H9 (cell line): ENCODE results near the gene TTYH2. TPM values are rescaled to one million over a fixed set of nuclear protein-coding genes. Genes with fewer than 3 reads are reported as not detected.

Source experiments
- DNase-seq: peaks from one replicate; pipeline ENCODE4 v3.0.0-alpha.2; 2017
- H2AFZ ChIP-seq: one replicate; pipeline ENCODE4 v1.6.1; 2013; ENCODE audit warnings: mild to moderate bottlenecking, low read length, control low read depth, moderate library complexity
- H2AK5ac ChIP-seq: 2 replicates; pipeline ENCODE4 v1.6.1; 2013; ENCODE audit warnings: low read length, control low read depth, mixed read lengths; ENCODE audit not compliant: insufficient read length
- H2BK120ac ChIP-seq: one replicate; pipeline ENCODE4 v1.6.1; 2013; ENCODE audit warnings: low read depth, mild to moderate bottlenecking, low read length, control low read depth, inconsistent platforms; ENCODE audit not compliant: poor library complexity, severe bottlenecking
- H2BK12ac ChIP-seq: 2 replicates; pipeline ENCODE4 v1.6.1; 2013; ENCODE audit warnings: low read length, control low read depth, mixed read lengths, low read depth; ENCODE audit not compliant: insufficient read length
- H2BK15ac ChIP-seq: 2 replicates; pipeline ENCODE4 v1.6.1; 2013; ENCODE audit warnings: low read depth, low read length, control low read depth
- H2BK20ac ChIP-seq: one replicate; pipeline ENCODE4 v1.6.1; 2013; ENCODE audit warnings: low read depth, mild to moderate bottlenecking, low read length, control low read depth, inconsistent platforms; ENCODE audit not compliant: poor library complexity, severe bottlenecking
- H2BK5ac ChIP-seq: 2 replicates; pipeline ENCODE4 v1.6.1; 2013; ENCODE audit warnings: low read length, control low read depth, mixed read lengths; ENCODE audit not compliant: insufficient read length
- H3K14ac ChIP-seq: 2 replicates; pipeline ENCODE4 v1.6.1; 2013; ENCODE audit warnings: low read length, control low read depth; ENCODE audit not compliant: insufficient read depth
- H3K18ac ChIP-seq: 2 replicates; pipeline ENCODE4 v1.6.1; 2013; ENCODE audit warnings: low read depth, mild to moderate bottlenecking, mixed read lengths, low read length, control low read depth; ENCODE audit not compliant: insufficient read length
- H3K23ac ChIP-seq: 2 replicates; pipeline ENCODE4 v1.6.1; 2013; ENCODE audit warnings: low read length, control low read depth, mixed read lengths, low read depth; ENCODE audit not compliant: insufficient read length
- H3K23me2 ChIP-seq: 2 replicates; pipeline ENCODE4 v1.6.1; 2013; ENCODE audit warnings: low read depth, mild to moderate bottlenecking, mixed read lengths, low read length, control low read depth; ENCODE audit not compliant: insufficient read length, poor library complexity, severe bottlenecking
- H3K27ac ChIP-seq: 2 replicates; pipeline ENCODE4 v1.5.1; 2013; ENCODE audit warnings: low read length, control low read depth, mixed read lengths, low read depth; ENCODE audit not compliant: insufficient read length
- H3K27me3 ChIP-seq: 2 replicates; pipeline ENCODE4 v1.6.1; 2013; ENCODE audit warnings: low read length, control low read depth, inconsistent platforms; ENCODE audit not compliant: insufficient read depth
- H3K4ac ChIP-seq: 2 replicates; pipeline ENCODE4 v1.6.1; 2013; ENCODE audit warnings: low read depth, mild to moderate bottlenecking, control low read depth, inconsistent platforms, low read length, moderate library complexity
- H3K4me1 ChIP-seq: 2 replicates; pipeline ENCODE4 v1.6.1; 2013; ENCODE audit warnings: low read length, control low read depth, inconsistent platforms; ENCODE audit not compliant: insufficient read depth
- H3K4me2 ChIP-seq: 2 replicates; pipeline ENCODE4 v1.6.1; 2013; ENCODE audit warnings: low read length, control low read depth, mixed read lengths; ENCODE audit not compliant: insufficient read length, insufficient read depth
- H3K56ac ChIP-seq: 2 replicates; pipeline ENCODE4 v1.6.1; 2013; ENCODE audit warnings: low read depth, mild to moderate bottlenecking, mixed read lengths, low read length, control low read depth; ENCODE audit not compliant: insufficient read length
- H3K79me1 ChIP-seq: 2 replicates; pipeline ENCODE4 v1.6.1; 2013; ENCODE audit warnings: low read depth, mild to moderate bottlenecking, moderate library complexity, low read length, control low read depth, inconsistent platforms; ENCODE audit not compliant: insufficient read depth, poor library complexity, severe bottlenecking
- H3K79me2 ChIP-seq: 2 replicates; pipeline ENCODE4 v1.6.1; 2013; ENCODE audit warnings: low read length, control low read depth, inconsistent platforms; ENCODE audit not compliant: insufficient read depth
- H3K9ac ChIP-seq: 2 replicates; pipeline ENCODE4 v1.6.1; 2013; ENCODE audit warnings: low read length, control low read depth, mixed read lengths; ENCODE audit not compliant: insufficient read length; ENCODE audit errors: extremely low read depth
- H3K9me3 ChIP-seq: one replicate; pipeline ENCODE4 v1.6.1; 2013; ENCODE audit warnings: low read depth, low read length, inconsistent platforms; ENCODE audit not compliant: control insufficient read depth
- H3T11ph ChIP-seq: one replicate; pipeline ENCODE4 v1.6.1; 2013; ENCODE audit warnings: mild to moderate bottlenecking, low read length, control low read depth, inconsistent platforms
- H4K20me1 ChIP-seq: one replicate; pipeline ENCODE4 v1.6.1; 2013; ENCODE audit not compliant: control insufficient read depth, insufficient read length, insufficient read depth
- H4K5ac ChIP-seq: 2 replicates; pipeline ENCODE4 v1.6.1; 2013; ENCODE audit warnings: low read depth, mild to moderate bottlenecking, mixed read lengths, low read length, control low read depth; ENCODE audit not compliant: insufficient read length
- H4K8ac ChIP-seq: replicated peaks from 2 replicates; pipeline ENCODE4 v1.6.1; 2013; ENCODE audit warnings: low read length, control low read depth, mixed read lengths, low read depth; ENCODE audit not compliant: insufficient read length
- H4K91ac ChIP-seq: 2 replicates; pipeline ENCODE4 v1.6.1; 2013; ENCODE audit warnings: low read depth, mild to moderate bottlenecking, moderate library complexity, mixed read lengths, low read length, control low read depth; ENCODE audit not compliant: insufficient read length
- H3K27ac Mint-ChIP-seq, 3 experiments: 2 replicates in 2 of 3; 3 replicates in 1 of 3; pipeline ENCODE4 v1.8.0; 2020 to 2021; ENCODE audit warnings: mixed read lengths in 3 of 3, mild to moderate bottlenecking in 1 of 3, moderate library complexity in 1 of 3
- H3K27me3 Mint-ChIP-seq: 2 replicates; pipeline ENCODE4 v1.8.0; 2021; ENCODE audit warnings: low read depth, mild to moderate bottlenecking, moderate library complexity, mixed read lengths
- H3K36me3 Mint-ChIP-seq, 3 experiments: 2 replicates in 2 of 3; 3 replicates in 1 of 3; pipeline ENCODE4 v1.8.0; 2020 to 2021; ENCODE audit warnings: low read depth in 3 of 3, mixed read lengths in 3 of 3; ENCODE audit not compliant: insufficient read depth in 1 of 3
- H3K4me1 Mint-ChIP-seq, 2 experiments: 2 replicates each; pipeline ENCODE4 v1.8.0; 2020; ENCODE audit warnings: mixed read lengths in 2 of 2
- H3K4me3 Mint-ChIP-seq, 2 experiments: 2 replicates in 1 of 2; 3 replicates in 1 of 2; pipeline ENCODE4 v1.8.0; 2020 to 2021; ENCODE audit warnings: mild to moderate bottlenecking in 2 of 2, mixed read lengths in 2 of 2, moderate library complexity in 1 of 2
- H3K9me3 Mint-ChIP-seq, 2 experiments: 2 replicates in 1 of 2; 3 replicates in 1 of 2; pipeline ENCODE4 v1.8.0; 2020; ENCODE audit warnings: mild to moderate bottlenecking in 2 of 2, mixed read lengths in 2 of 2, moderate library complexity in 1 of 2
- WGBS: extraction: QIAGEN DNeasy Blood & Tissue Kit; methylation state at CpG from one replicate; pipeline ENCODE4 v1.1.7; 2013; ENCODE audit warnings: missing lambda C conversion rate, low lambda C conversion rate, mixed read lengths; ENCODE audit not compliant: insufficient read length; ENCODE audit errors: extremely low coverage; 5-methylcytosine and 5-hydroxymethylcytosine counted together
- total RNA-seq: library from RNA; stranded (reverse); gene quantifications from 2 replicates; pipeline ENCODE4 v1.2.1, GENCODE V29; 2021
- TF ChIP-seq, protein P1 (sequence below): fragments of 200-600 bp; sonication (generic); conservative IDR thresholded peaks from 3 replicates; pipeline ENCODE4 v1.8.0; 2021; ENCODE audit warnings: antibody characterized with exemption, mild to moderate bottlenecking

TTYH2 gene
- total RNA-seq, 1 experiment from 2014 or later, result 1.6 TPM

DNA sequence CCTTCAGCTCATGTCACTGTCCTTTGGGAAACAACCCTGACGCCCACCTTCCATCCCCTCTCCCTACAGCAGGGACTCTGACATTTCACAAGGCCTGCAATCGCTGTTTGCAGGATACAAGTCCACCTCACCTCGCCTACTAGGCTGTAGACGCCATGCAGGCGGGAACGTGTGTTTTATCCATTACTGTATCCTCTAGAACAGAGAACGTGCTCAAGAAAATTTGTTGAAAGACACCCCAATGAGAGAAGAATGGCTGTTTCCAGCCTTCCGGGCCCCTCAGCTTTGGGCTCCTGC is 1.5 kb upstream of the TTYH2 start:
- H4K8ac ChIP-seq, result no peak overlapping the region
- Mint-ChIP-seq H3K9me3 (no peaks in the 10 kb centered on the region), H3K27ac (peak overlapping the region; percentile 4 to 50 (median 7); a peak in 5 of 7 replicates), H3K4me1 (peaks cover 51 to 67% of the 10 kb centered on the region in 2 experiments), H3K27me3 (peaks cover 53% of the 10 kb centered on the region), H3K36me3 (peaks cover 16 to 40% (median 35%) of the 10 kb centered on the region in 3 experiments), H3K4me3 (peak overlapping the region; percentile 64 to 83)
- H3K9me3 ChIP-seq, result no peaks in the 10 kb centered on the region
- H2BK12ac ChIP-seq, result no peak overlapping the region
- H2BK15ac ChIP-seq, result no peak overlapping the region
- no peak overlapping the region for H3K18ac ChIP-seq
- no peak overlapping the region for H3K27ac ChIP-seq
- no peak overlapping the region for H3K56ac ChIP-seq
- peak overlapping the region; percentile 7 for H3K9ac ChIP-seq
- peaks cover 3% of the 10 kb centered on the region; the same call in 1 of the 2 replicates for H3K27me3 ChIP-seq
- H2AK5ac ChIP-seq, result no peak overlapping the region
- H3T11ph ChIP-seq, result no peak overlapping the region
- H3K4me2 ChIP-seq, result peak overlapping the region; percentile 88
- H3K14ac ChIP-seq, result no peak overlapping the region; the same call in 1 of the 2 replicates
- no peak overlapping the region for H2BK20ac ChIP-seq
- DNase-seq, result no peak
- H2BK120ac ChIP-seq, result no peak overlapping the region
- WGBS, result no CpG with 5 or more reads among the region's 8 CpGs
- no peak overlapping the region for H3K4ac ChIP-seq
- H4K20me1 ChIP-seq, result no peaks in the 10 kb centered on the region
- H4K91ac ChIP-seq, result no peak overlapping the region
- peaks cover 19% of the 10 kb centered on the region for H3K23me2 ChIP-seq
- H4K5ac ChIP-seq, result no peak overlapping the region
- peaks cover 2% of the 10 kb centered on the region for H3K79me1 ChIP-seq
- H3K79me2 ChIP-seq, result no peaks in the 10 kb centered on the region; the same call in 1 of the 2 replicates
- no peak overlapping the region for H2AFZ ChIP-seq
- no peak overlapping the region for H2BK5ac ChIP-seq
- TF ChIP-seq, protein P1, sequence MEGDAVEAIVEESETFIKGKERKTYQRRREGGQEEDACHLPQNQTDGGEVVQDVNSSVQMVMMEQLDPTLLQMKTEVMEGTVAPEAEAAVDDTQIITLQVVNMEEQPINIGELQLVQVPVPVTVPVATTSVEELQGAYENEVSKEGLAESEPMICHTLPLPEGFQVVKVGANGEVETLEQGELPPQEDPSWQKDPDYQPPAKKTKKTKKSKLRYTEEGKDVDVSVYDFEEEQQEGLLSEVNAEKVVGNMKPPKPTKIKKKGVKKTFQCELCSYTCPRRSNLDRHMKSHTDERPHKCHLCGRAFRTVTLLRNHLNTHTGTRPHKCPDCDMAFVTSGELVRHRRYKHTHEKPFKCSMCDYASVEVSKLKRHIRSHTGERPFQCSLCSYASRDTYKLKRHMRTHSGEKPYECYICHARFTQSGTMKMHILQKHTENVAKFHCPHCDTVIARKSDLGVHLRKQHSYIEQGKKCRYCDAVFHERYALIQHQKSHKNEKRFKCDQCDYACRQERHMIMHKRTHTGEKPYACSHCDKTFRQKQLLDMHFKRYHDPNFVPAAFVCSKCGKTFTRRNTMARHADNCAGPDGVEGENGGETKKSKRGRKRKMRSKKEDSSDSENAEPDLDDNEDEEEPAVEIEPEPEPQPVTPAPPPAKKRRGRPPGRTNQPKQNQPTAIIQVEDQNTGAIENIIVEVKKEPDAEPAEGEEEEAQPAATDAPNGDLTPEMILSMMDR, result no peak
- H3K23ac ChIP-seq, result no peak overlapping the region
- H3K4me1 ChIP-seq, result peaks cover 8% of the 10 kb centered on the region; the same call in 1 of the 2 replicates
